HG02981 (cell line): ENCODE results near the gene RAPGEF5.

ENCODE experiments used
- ATAC-seq: cut with Tn5 transposase; IDR thresholded peaks from one replicate; pipeline ENCODE4 v1.9.1; 2021; ENCODE audit warnings: mild to moderate bottlenecking, moderate library complexity; ENCODE audit not compliant: unreplicated experiment

The RAPGEF5 gene

GRCh38 chr7:22350466-22351328, 6.3 kb downstream of the RAPGEF5 start:
- ATAC-seq: peak; percentile 43

GRCh38 chr7:22348379-22348778, 8.6 kb downstream of the RAPGEF5 start:
- no peak for ATAC-seq

GRCh38 chr7:22346383-22347107, 10.4 kb downstream of the RAPGEF5 start:
- peak; percentile 42 for ATAC-seq

GRCh38 chr7:22344655-22345054, 12.3 kb downstream of the RAPGEF5 start:
- ATAC-seq: no peak

GRCh38 chr7:22343612-22344011, 13.3 kb downstream of the RAPGEF5 start:
- no peak for ATAC-seq

- ATAC-seq: no peak
Observed at GRCh38 chr7:22343071-22343470, 13.9 kb downstream of the RAPGEF5 start.

GRCh38 chr7:22339725-22340390, 17.1 kb downstream of the RAPGEF5 start:
- ATAC-seq: no peak

GRCh38 chr7:22338877-22339276, 18.1 kb downstream of the RAPGEF5 start:
- no peak for ATAC-seq

GRCh38 chr7:22338411-22338810, 18.5 kb downstream of the RAPGEF5 start:
- ATAC-seq: no peak

- ATAC-seq: no peak
Observed at GRCh38 chr7:22333680-22334141, 23.2 kb downstream of the RAPGEF5 start.

GRCh38 chr7:22332461-22332870, 24.5 kb downstream of the RAPGEF5 start:
- no peak for ATAC-seq

GRCh38 chr7:22331704-22332103, 25.2 kb downstream of the RAPGEF5 start:
- no peak for ATAC-seq

- ATAC-seq: no peak
Observed at GRCh38 chr7:22330903-22331302, 26.1 kb downstream of the RAPGEF5 start.

- no peak for ATAC-seq
Observed at GRCh38 chr7:22329816-22330524, 27.0 kb downstream of the RAPGEF5 start.

GRCh38 chr7:22326181-22326580, 30.8 kb downstream of the RAPGEF5 start:
- ATAC-seq: no peak

GRCh38 chr7:22325671-22326070, 31.3 kb downstream of the RAPGEF5 start:
- no peak for ATAC-seq

- no peak for ATAC-seq
Observed at GRCh38 chr7:22323714-22324113, 33.2 kb downstream of the RAPGEF5 start.

GRCh38 chr7:22320416-22320815, 36.5 kb downstream of the RAPGEF5 start:
- ATAC-seq: no peak

- no peak for ATAC-seq
Observed at GRCh38 chr7:22319424-22320403, 37.2 kb downstream of the RAPGEF5 start.

- no peak for ATAC-seq
Observed at GRCh38 chr7:22318376-22318775, 38.6 kb downstream of the RAPGEF5 start.
